GM21717 (cell line): Measurements from ENCODE around the gene CAMP.
"Not testable (repeated sequence)": the region's sequence is repeated elsewhere in the genome, so short reads cannot be mapped to it uniquely, and the experiment has no call there.

Experiments used
- ATAC-seq: cut with Tn5 transposase; IDR thresholded peaks from one replicate; pipeline ENCODE4 v1.9.1; 2021; ENCODE audit warnings: mild to moderate bottlenecking, moderate library complexity; ENCODE audit not compliant: unreplicated experiment

Gene CAMP

GRCh38 chr3:48222616-48223513 lies at the start of gene CAMP:
TSS of gene CAMP (plus strand) at chr3:48223495. CDS start at chr3:48223512, 17 bp downstream.
- ATAC-seq: peak; percentile 61

GRCh38 chr3:48178072-48178471 lies 45.2 kb upstream of the CAMP start:
- ATAC-seq: no peak

- no peak for ATAC-seq
Observed at GRCh38 chr3:48180021-48180420, 43.3 kb upstream of the CAMP start.

- no peak for ATAC-seq
Observed at GRCh38 chr3:48180531-48181253, 42.6 kb upstream of the CAMP start.

GRCh38 chr3:48184299-48184698 lies 39.0 kb upstream of the CAMP start:
- ATAC-seq: no peak

- ATAC-seq: no peak
Observed at GRCh38 chr3:48185129-48185528, 38.2 kb upstream of the CAMP start.

GRCh38 chr3:48186631-48187300 lies 36.5 kb upstream of the CAMP start:
- no peak for ATAC-seq

GRCh38 chr3:48187301-48187578 lies 36.1 kb upstream of the CAMP start:
- ATAC-seq: no peak

- peak; percentile 30 for ATAC-seq
Observed at GRCh38 chr3:48187579-48188265, 35.6 kb upstream of the CAMP start.

GRCh38 chr3:48188266-48189201 lies 34.8 kb upstream of the CAMP start, which contains the start of gene CDC25A:
TSS of gene CDC25A (minus strand) at chr3:48188417. CDS start at chr3:48187947, 470 bp downstream.
- peak; percentile 90 for ATAC-seq

- no peak for ATAC-seq
Observed at GRCh38 chr3:48189321-48189720, 34.0 kb upstream of the CAMP start.

GRCh38 chr3:48190911-48191310 lies 32.4 kb upstream of the CAMP start:
- no peak for ATAC-seq

- no peak for ATAC-seq
Observed at GRCh38 chr3:48194446-48195071, 28.7 kb upstream of the CAMP start.

- no peak for ATAC-seq
Observed at GRCh38 chr3:48196611-48197010, 26.7 kb upstream of the CAMP start.

GRCh38 chr3:48199117-48199516 lies 24.2 kb upstream of the CAMP start:
- ATAC-seq: no peak

- no peak for ATAC-seq
Observed at GRCh38 chr3:48202632-48203031, 20.7 kb upstream of the CAMP start.

- no peak for ATAC-seq
Observed at GRCh38 chr3:48208076-48208475, 15.2 kb upstream of the CAMP start.

- no peak for ATAC-seq
Observed at GRCh38 chr3:48209445-48209844, 13.8 kb upstream of the CAMP start.

GRCh38 chr3:48210534-48210933 lies 12.8 kb upstream of the CAMP start:
- ATAC-seq: not testable (repeated sequence)
